Kidney glomerular epithelial cell (primary cell): ENCODE measurements around the gene CHMP2A.
"Not testable (repeated sequence)": the region's sequence is repeated elsewhere in the genome, so short reads cannot be mapped to it uniquely, and the experiment has no call there.

Experiments used
- DNase-seq: peaks from one replicate; lab custom pipeline; 2025; lab: John Stamatoyannopoulos, UW

Gene CHMP2A

GRCh38 chr19:58511353-58512208 is 43.3 kb downstream of the CHMP2A start, which contains the start of gene SLC27A5:
Gene SLC27A5 (minus strand): TSS chr19:58511992. CDS start chr19:58511955, 37 bp downstream.
- DNase-seq = no peak

GRCh38 chr19:58510084-58510862 is 44.6 kb downstream of the CHMP2A start:
- no peak for DNase-seq

- no peak for DNase-seq
These were observed 45.2 kb downstream of the CHMP2A start for GRCh38 chr19:58509731-58510083.

GRCh38 chr19:58507602-58508223 is 47.2 kb downstream of the CHMP2A start:
- DNase-seq = not testable (repeated sequence)
